ENCODE measurements around the gene RPS6KA2. TPM values are rescaled to one million over a fixed set of nuclear protein-coding genes. Genes with fewer than 3 reads are reported as not detected.
"Not testable (repeated sequence)": the region's sequence is repeated elsewhere in the genome, so short reads cannot be mapped to it uniquely, and the experiment has no call there.

The RPS6KA2 gene
- total RNA-seq, 2 experiments from 2014 or later = 3.8 to 4.2 TPM

DNA sequence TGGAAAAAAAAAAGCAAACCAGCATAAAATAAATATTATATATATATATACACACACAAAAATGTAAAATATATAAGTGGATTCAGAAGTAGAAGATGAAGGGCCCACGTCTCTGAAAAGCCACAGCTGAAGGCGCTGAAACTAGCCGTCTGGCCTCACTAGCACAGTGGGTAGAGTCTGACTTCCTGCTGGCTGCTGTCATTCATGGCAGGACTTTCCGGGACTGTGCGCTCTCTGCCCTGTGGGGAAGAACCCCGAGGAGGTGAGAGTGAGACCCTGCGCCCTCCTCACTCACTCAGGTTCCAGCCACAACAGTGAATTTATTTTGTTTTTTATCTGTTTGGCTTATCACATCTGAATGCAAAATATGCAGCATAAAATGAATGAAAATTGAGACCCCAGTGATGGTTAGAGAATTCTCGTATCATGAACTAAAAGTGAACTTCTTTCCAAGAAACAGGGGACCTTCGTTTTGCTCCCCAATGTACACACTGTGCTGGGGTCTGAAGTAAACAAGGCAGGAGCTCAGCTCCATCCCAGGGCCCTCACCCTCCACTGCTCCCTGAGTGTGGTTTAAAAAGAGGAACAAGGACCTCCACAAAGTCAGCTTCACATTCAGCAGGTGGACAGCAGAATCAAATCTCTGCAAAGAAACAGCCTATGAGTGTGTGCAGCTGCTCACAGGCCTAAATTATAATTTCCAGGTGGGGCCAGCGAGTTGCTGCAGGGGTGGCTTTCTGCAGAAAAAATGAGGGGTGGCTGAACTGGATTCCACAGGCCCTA lies 39.2 kb downstream of the RPS6KA2 start:
- H3K27ac Mint-ChIP-seq = no peak overlapping the region
- H3K36me3 Mint-ChIP-seq = no peaks in the 10 kb centered on the region
- H3K27me3 Mint-ChIP-seq = no peaks in the 10 kb centered on the region
- no peak for DNase-seq
- peaks cover 22% of the 10 kb centered on the region for H3K4me1 Mint-ChIP-seq
- H3K9me3 Mint-ChIP-seq = no peaks in the 10 kb centered on the region
- H3K4me3 Mint-ChIP-seq = no peak overlapping the region

DNA sequence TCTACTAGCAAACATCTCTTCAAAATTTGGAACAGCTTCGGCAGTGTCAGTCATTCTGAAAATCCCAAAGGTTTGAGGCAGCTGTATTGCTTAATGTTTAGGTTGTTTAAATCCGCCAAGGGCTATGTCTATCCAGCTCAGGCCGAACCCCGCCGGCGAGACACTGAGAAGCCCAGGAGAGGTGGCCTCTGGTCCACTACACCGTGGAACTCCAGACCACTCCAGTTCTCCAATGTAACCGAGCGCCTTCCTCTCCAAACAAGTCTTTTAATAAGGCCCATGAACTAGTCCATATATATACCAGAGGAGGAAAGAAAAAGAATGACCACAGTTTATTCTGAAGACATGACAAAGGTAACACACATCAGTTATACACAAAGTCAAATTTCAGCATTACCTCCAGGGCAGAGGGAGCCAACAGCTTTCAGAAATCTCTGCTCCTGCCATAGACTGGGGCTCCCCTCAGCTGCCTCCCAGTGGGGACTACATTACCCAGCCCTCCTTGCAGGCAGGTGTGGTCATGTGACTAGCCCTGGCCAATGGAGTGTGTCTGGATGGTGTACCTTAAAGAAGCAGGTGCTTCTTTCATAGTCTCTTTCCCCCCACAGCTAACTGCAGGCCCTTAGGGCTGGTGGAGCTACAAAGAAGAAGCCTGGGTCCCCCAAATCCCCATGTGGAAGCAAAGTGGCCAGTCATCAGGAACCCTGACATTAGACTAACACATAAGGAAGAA lies 40.5 kb downstream of the RPS6KA2 start, which contains the start of gene RAMACL:
Gene RAMACL (minus strand): TSS at position 255 of the 733 bp plus-strand sequence. CDS start 201 bp downstream, at position 54.
- Mint-ChIP-seq H3K4me1 (peaks cover 22% of the 10 kb centered on the region), H3K27me3 (no peaks in the 10 kb centered on the region), H3K9me3 (no peaks in the 10 kb centered on the region), H3K27ac (no peak within 1 kb of the TSS), H3K4me3 (no peak within 1 kb of the TSS), H3K36me3 (no peaks in the 10 kb centered on the region)
- peak; percentile 31 for DNase-seq

DNA sequence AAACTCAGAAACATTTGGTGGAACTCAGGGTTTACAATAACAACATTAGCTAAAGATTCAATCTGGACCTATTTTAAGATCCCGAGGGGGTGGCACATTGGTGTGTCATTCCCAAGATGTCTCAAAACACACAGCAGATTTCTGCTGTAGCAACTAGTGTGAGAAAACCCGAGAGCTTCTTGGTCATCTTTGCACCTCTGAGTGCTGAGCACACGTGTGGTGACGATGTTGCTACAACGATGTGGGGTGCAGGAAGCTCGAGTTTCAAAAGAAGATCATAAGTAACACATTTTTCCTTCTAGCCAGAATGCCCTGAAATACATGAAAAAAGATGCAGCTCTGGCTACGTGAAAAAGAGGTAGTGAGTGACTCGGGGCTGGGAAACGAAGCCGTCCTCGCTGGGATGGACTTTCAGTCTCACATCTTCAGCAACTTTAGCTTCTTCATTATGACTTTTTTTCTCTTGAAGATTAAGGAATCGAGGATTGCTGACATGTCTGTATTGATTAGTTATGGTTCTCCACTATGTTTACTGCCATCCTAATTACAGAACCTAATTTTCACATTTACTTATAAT lies 42.1 kb downstream of the RPS6KA2 start:
- Mint-ChIP-seq H3K36me3 (no peaks in the 10 kb centered on the region), H3K9me3 (no peaks in the 10 kb centered on the region), H3K27me3 (no peaks in the 10 kb centered on the region), H3K4me1 (peaks cover 22% of the 10 kb centered on the region), H3K4me3 (no peak overlapping the region), H3K27ac (no peak overlapping the region)
- no peak for DNase-seq

- H3K36me3 Mint-ChIP-seq = no peaks in the 10 kb centered on the region
- H3K4me1 Mint-ChIP-seq = peaks cover 14% of the 10 kb centered on the region
These were observed 42.9 kb downstream of the RPS6KA2 start for GRCh38 chr6:166584155-166584554.

DNA sequence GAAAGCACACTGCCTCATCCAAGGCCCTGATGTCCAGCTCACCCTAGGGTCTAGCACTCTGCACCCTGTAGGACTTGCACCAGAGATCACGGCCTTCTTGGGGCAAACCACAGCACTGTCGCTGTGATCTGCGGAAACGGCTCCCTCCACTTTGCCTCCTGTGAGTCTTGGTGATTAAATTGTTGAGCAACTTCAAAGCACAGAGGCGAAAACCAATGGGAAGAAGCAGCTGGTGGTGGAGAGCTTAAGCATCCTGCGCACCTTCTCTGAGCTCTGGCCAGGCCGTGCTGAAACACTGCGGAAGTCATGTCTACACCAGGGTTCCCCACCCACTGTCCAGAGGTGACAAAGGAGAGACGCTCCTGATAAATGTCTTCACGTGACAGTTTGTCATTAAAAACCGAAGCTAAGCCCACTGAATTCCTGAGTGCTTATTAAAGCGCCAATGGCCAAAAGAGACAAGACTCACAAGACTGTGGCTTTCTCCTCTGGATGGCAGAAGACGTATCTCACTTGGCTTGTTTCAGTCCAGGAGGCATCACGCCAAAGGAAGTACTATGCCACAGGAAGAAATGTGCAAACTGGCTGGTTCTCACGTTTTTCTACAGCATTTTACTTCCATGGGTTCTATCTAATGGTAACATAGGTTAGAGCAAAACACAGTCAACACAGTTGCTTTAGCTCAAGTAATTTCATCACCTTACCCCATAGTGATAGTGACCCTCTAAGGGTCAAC lies 43.7 kb downstream of the RPS6KA2 start:
- DNase-seq = no peak
- Mint-ChIP-seq H3K9me3 (no peaks in the 10 kb centered on the region), H3K27ac (no peak overlapping the region), H3K4me3 (no peak overlapping the region), H3K27me3 (no peaks in the 10 kb centered on the region), H3K36me3 (no peaks in the 10 kb centered on the region), H3K4me1 (peaks cover 7% of the 10 kb centered on the region)

More at GRCh38 chr6:166584155-166584554, 42.9 kb downstream of the RPS6KA2 start:
- Mint-ChIP-seq H3K4me3 (no peak overlapping the region), H3K9me3 (no peaks in the 10 kb centered on the region), H3K27me3 (no peaks in the 10 kb centered on the region), H3K27ac (no peak overlapping the region)
- DNase-seq = no peak

GRCh38 chr6:166582258-166582657 lies 44.8 kb downstream of the RPS6KA2 start:
- H3K4me1 Mint-ChIP-seq = peaks cover 4% of the 10 kb centered on the region
- H3K27me3 Mint-ChIP-seq = no peaks in the 10 kb centered on the region
- no peak for DNase-seq
- H3K4me3 Mint-ChIP-seq = no peak overlapping the region
- H3K36me3 Mint-ChIP-seq = peaks cover 3% of the 10 kb centered on the region
- H3K9me3 Mint-ChIP-seq = peaks cover 3% of the 10 kb centered on the region
- H3K27ac Mint-ChIP-seq = no peak overlapping the region

DNA sequence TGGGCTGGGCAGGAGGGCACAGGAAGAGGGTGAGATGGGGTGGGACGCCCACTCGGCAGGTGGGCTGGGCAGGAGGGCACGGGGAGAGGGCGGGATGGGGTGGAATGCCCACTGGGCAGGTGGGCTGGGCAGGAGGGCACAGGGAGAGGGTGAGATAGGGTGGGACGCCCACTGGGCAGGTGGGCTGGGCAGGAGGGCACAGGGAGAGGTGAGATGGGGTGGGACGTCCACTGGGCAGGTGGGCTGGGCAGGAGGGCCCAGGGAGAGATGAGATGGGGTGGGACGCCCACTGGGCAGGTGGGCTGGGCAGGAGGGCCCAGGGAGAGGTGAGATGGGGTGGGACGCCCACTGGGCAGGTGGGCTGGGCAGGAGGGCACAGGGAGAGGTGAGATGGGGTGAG lies 45.2 kb downstream of the RPS6KA2 start:
- not testable (repeated sequence) for H3K27me3 Mint-ChIP-seq, H3K27ac Mint-ChIP-seq, H3K4me1 Mint-ChIP-seq, DNase-seq, H3K9me3 Mint-ChIP-seq, H3K4me3 Mint-ChIP-seq, H3K36me3 Mint-ChIP-seq

- no peak overlapping the region for H3K27ac Mint-ChIP-seq
- no peak overlapping the region for H3K4me3 Mint-ChIP-seq
- no peaks in the 10 kb centered on the region for H3K4me1 Mint-ChIP-seq
- DNase-seq = no peak
- no peaks in the 10 kb centered on the region for H3K27me3 Mint-ChIP-seq
- peaks cover 6% of the 10 kb centered on the region for H3K36me3 Mint-ChIP-seq
- H3K9me3 Mint-ChIP-seq = peaks cover 9% of the 10 kb centered on the region
These were observed 46.0 kb downstream of the RPS6KA2 start for GRCh38 chr6:166581091-166581511.

DNA sequence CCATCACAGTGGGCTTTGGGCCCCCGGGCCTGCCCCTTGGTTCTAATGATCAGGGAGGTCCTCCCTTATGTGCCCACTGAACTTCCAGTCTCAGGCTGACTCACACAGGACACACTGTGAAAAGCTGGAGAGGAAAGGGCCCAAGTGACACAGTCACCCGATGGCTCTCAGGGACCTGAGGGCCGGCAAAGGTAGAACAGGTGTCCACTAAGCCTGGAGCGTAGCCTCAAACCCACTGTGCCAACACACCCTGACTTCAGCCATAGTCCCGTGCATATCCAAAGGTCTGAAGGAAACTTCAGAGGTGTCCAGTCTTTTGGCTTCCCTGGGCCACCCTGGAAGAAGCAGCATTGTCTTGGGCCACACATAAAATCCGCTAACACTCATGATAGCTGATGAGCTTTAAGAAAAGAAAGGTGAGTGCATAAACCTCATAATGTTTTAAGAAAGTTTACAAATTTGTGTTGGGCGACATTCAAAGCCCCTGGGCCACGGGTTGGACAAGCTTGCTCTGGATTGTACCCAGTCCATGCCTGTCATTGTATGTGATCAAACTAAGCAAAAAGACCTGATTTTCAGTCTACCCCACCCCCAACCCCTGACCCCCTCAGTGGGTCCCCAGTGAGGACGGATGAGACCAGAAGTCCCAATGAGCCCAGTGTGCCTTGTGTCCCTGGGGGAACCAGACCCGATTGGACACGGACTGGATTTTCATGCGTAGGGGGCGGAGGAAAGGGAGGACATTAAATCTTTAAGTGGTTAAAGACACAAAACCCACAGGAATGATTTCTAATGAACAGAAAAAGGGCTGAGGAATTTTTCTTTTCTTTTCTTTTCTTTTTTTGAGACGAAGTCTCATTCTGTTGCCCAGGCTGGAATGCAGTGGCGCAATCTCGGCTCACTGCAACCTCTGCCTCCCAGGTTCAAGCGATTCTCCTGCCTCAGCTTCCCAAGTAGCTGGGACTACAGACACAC lies 46.7 kb downstream of the RPS6KA2 start:
- Mint-ChIP-seq H3K4me3 (no peak overlapping the region), H3K27ac (no peak overlapping the region), H3K36me3 (peaks cover 6% of the 10 kb centered on the region), H3K9me3 (peaks cover 11% of the 10 kb centered on the region), H3K27me3 (no peaks in the 10 kb centered on the region), H3K4me1 (no peaks in the 10 kb centered on the region)
- DNase-seq = no peak

- peaks cover 14% of the 10 kb centered on the region for H3K9me3 Mint-ChIP-seq
- H3K4me1 Mint-ChIP-seq = no peaks in the 10 kb centered on the region
- peaks cover 6% of the 10 kb centered on the region for H3K36me3 Mint-ChIP-seq
- no peak for DNase-seq
- H3K27ac Mint-ChIP-seq = no peak overlapping the region
- H3K4me3 Mint-ChIP-seq = no peak overlapping the region
- no peaks in the 10 kb centered on the region for H3K27me3 Mint-ChIP-seq
These were observed 47.7 kb downstream of the RPS6KA2 start for GRCh38 chr6:166579237-166579850.

- Mint-ChIP-seq H3K36me3 (peaks cover 6% of the 10 kb centered on the region), H3K27me3 (no peaks in the 10 kb centered on the region), H3K4me1 (no peaks in the 10 kb centered on the region), H3K9me3 (peaks cover 14% of the 10 kb centered on the region), H3K4me3 (no peak overlapping the region), H3K27ac (no peak overlapping the region)
- no peak for DNase-seq
These were observed 48.4 kb downstream of the RPS6KA2 start for GRCh38 chr6:166578536-166579236.

- no peaks in the 10 kb centered on the region for H3K27me3 Mint-ChIP-seq
- no peaks in the 10 kb centered on the region for H3K4me1 Mint-ChIP-seq
- no peak overlapping the region for H3K27ac Mint-ChIP-seq
- no peak overlapping the region for H3K4me3 Mint-ChIP-seq
- peaks cover 6% of the 10 kb centered on the region for H3K36me3 Mint-ChIP-seq
- peaks cover 14% of the 10 kb centered on the region for H3K9me3 Mint-ChIP-seq
- DNase-seq = no peak
These were observed 51.8 kb downstream of the RPS6KA2 start for GRCh38 chr6:166575205-166575604.

- peaks cover 14% of the 10 kb centered on the region for H3K9me3 Mint-ChIP-seq
- H3K27me3 Mint-ChIP-seq = no peaks in the 10 kb centered on the region
- no peak for DNase-seq
- H3K4me3 Mint-ChIP-seq = no peak overlapping the region
- no peaks in the 10 kb centered on the region for H3K4me1 Mint-ChIP-seq
- H3K36me3 Mint-ChIP-seq = peaks cover 6% of the 10 kb centered on the region
- no peak overlapping the region for H3K27ac Mint-ChIP-seq
These were observed 53.4 kb downstream of the RPS6KA2 start for GRCh38 chr6:166573511-166574216.

All from activated naive CD8-positive, alpha-beta T cell treated with anti-CD3 and anti-CD28 coated beads for 36 hours (primary cell).